Right hindlimb (tissue), 1 donor: Measurements from ENCODE around the gene OBSCN.

Source experiments
- DNase-seq: peaks from one replicate; pipeline ENCODE4 v3.0.0-alpha.2; 2018

The OBSCN gene

GRCh38 chr1:228279011-228279721 lies 71.3 kb downstream of the OBSCN start:
- no peak for DNase-seq

GRCh38 chr1:228279722-228280105 lies 71.9 kb downstream of the OBSCN start:
- DNase-seq: no peak

GRCh38 chr1:228280106-228280901 lies 72.5 kb downstream of the OBSCN start:
- DNase-seq: no peak

GRCh38 chr1:228280961-228281591 lies 73.2 kb downstream of the OBSCN start:
- no peak for DNase-seq

- DNase-seq: no peak
Observed at GRCh38 chr1:228281631-228282328, 73.9 kb downstream of the OBSCN start.

- DNase-seq: no peak
Observed at GRCh38 chr1:228282329-228283042, 74.6 kb downstream of the OBSCN start.

GRCh38 chr1:228283043-228283371 lies 75.2 kb downstream of the OBSCN start:
- no peak for DNase-seq

- no peak for DNase-seq
Observed at GRCh38 chr1:228283476-228284147, 75.8 kb downstream of the OBSCN start.

GRCh38 chr1:228284148-228284495 lies 76.3 kb downstream of the OBSCN start:
- DNase-seq: no peak

- DNase-seq: no peak
Observed at GRCh38 chr1:228284521-228284920, 76.7 kb downstream of the OBSCN start.

- DNase-seq: peak; percentile 12
Observed at GRCh38 chr1:228285661-228286504, 78.0 kb downstream of the OBSCN start.

- peak; percentile 14 for DNase-seq
Observed at GRCh38 chr1:228286505-228287417, 78.9 kb downstream of the OBSCN start.

GRCh38 chr1:228287541-228288425 lies 79.9 kb downstream of the OBSCN start:
- peak; percentile 13 for DNase-seq

- DNase-seq: no peak
Observed at GRCh38 chr1:228288536-228289238, 80.8 kb downstream of the OBSCN start.

- DNase-seq: no peak
Observed at GRCh38 chr1:228289239-228289849, 81.5 kb downstream of the OBSCN start.

- peak; percentile 11 for DNase-seq
Observed at GRCh38 chr1:228289996-228290881, 82.4 kb downstream of the OBSCN start.
